Measurements from ENCODE around the gene EML4. TPM values are rescaled to one million over a fixed set of nuclear protein-coding genes. Genes with fewer than 3 reads are reported as not detected.

The EML4 gene
- total RNA-seq, 1 donor, result 88.1 TPM

- TF ChIP-seq, protein P1, sequence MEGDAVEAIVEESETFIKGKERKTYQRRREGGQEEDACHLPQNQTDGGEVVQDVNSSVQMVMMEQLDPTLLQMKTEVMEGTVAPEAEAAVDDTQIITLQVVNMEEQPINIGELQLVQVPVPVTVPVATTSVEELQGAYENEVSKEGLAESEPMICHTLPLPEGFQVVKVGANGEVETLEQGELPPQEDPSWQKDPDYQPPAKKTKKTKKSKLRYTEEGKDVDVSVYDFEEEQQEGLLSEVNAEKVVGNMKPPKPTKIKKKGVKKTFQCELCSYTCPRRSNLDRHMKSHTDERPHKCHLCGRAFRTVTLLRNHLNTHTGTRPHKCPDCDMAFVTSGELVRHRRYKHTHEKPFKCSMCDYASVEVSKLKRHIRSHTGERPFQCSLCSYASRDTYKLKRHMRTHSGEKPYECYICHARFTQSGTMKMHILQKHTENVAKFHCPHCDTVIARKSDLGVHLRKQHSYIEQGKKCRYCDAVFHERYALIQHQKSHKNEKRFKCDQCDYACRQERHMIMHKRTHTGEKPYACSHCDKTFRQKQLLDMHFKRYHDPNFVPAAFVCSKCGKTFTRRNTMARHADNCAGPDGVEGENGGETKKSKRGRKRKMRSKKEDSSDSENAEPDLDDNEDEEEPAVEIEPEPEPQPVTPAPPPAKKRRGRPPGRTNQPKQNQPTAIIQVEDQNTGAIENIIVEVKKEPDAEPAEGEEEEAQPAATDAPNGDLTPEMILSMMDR (IDR thresholded peaks at IDR 0.05; ENCODE audit: insufficient read depth, low read depth, low read length), result no peak
- no peak overlapping the region for H3K4me3 ChIP-seq (ENCODE audit: low read depth, low read length)
- no peak for DNase-seq (ENCODE audit: low read depth)
Measured at GRCh38 chr2:42348113-42348805, 179.1 kb downstream of the EML4 start.

DNA sequence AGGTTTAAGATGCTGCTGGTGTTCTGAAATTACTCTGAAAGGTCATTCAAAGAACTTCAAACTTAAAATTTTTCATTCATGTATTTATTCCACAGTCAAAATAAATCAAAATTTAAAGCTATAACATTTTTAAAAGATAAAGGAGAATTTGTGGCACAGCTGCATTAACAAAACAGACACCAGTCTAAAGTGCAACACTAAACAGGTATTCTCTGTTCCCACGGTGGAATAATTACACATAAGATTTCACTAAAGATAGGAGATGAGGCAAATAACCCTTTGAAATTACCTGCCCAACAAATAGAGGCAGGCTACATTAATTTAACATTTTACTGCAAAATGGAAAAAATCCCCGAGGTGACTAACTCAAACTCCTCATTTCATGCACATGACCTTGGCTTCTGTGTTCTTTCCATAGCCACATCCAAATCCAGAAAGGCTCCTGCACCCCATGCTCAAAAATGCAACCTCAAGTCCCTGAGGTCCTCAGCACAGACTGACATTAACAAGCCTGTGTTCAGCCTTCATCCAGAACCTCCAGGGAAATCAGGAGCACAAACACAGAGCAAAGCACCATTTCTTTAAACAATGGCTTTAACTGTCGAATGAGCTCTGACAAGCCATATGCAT is 181.4 kb downstream of the EML4 start:
- no peak overlapping the region for H3K4me3 ChIP-seq (ENCODE audit: low read depth, low read length)
- no peak for DNase-seq (ENCODE audit: low read depth)
- TF ChIP-seq, protein P1 (IDR thresholded peaks at IDR 0.05; ENCODE audit: insufficient read depth, low read depth, low read length), result no peak

- no peak for DNase-seq (ENCODE audit: low read depth)
- H3K4me3 ChIP-seq (ENCODE audit: low read depth, low read length), result no peak overlapping the region
- TF ChIP-seq, protein P1 (IDR thresholded peaks at IDR 0.05; ENCODE audit: insufficient read depth, low read depth, low read length), result no peak
Measured at GRCh38 chr2:42351864-42352263, 182.7 kb downstream of the EML4 start.

GRCh38 chr2:42353792-42354429 is 184.8 kb downstream of the EML4 start:
- TF ChIP-seq, protein P1 (IDR thresholded peaks at IDR 0.05; ENCODE audit: insufficient read depth, low read depth, low read length), result no peak
- DNase-seq (ENCODE audit: low read depth), result peak; percentile 29
- no peak overlapping the region for H3K4me3 ChIP-seq (ENCODE audit: low read depth, low read length)

DNA sequence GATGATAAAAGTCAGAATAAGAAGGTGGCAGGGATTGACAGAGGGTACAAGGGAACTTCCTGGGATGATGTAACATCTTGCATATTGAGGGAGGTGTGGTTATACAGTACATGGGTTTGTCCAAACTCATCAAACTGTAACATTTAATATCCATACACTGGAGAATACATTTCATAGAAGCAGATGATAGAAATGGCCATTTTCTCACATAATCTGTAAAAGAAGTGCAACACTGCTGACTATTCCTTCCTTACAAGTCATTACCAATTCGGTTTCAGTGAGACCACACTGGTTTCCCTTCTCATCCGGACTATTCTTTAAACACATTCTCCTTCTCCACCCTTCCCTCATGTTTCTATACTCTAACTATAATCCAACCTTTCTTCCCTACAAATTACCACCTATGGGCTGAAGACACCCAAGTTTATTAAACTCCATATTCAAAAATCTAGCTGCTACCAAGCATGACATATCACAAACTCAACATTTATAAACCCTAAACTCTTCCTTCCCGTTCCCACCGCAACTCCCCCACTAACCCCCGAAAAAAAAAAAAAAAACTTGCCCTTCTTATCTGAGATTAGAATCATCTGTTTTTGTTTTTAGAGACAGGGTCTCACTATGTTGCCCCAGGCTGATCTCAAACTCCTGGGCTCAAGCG is 190.3 kb downstream of the EML4 start:
- TF ChIP-seq, protein P1 (IDR thresholded peaks at IDR 0.05; ENCODE audit: insufficient read depth, low read depth, low read length), result no peak
- H3K4me3 ChIP-seq (ENCODE audit: low read depth, low read length), result peak overlapping the region; percentile 89
- peak; percentile 37 for DNase-seq (ENCODE audit: low read depth)

DNA sequence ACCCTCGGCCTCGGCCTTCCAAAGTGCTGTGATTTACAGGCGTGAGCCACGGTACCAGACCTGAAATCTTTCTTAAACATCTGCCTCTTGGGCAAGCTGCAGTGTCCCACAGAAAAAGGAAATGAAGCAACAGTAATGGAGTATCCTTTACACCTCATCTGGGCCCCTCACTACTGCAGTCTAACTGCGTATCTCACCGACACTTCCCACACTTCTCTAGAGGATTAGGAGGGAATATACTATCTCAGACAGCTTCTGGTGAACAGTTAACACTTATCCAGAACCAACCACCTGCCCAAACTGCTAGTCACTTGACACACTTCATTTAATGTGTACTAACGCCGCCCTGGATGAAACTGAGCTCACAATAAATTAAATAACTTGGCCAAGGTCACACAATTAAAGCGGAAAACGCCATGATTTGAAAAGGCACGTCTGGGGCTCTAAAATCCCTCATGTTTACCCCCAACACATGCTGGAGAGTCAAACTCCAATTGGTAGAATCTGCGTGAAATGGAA is 190.9 kb downstream of the EML4 start:
- H3K4me3 ChIP-seq (ENCODE audit: low read depth, low read length), result peak overlapping the region; percentile 89
- peak; percentile 94 for DNase-seq (ENCODE audit: low read depth)

More for the DNA sequence above, 190.9 kb downstream of the EML4 start:
- TF ChIP-seq, protein P1 (IDR thresholded peaks at IDR 0.05; ENCODE audit: insufficient read depth, low read depth, low read length), result no peak
